SU-DHL-6 (cell line): ENCODE data around the gene CAMK2D.

Source experiments
- EZH2phosphoT487 ChIP-seq: fragments of 200-600 bp; sonication (generic), shearing (Covaris generic); conservative IDR thresholded peaks from 2 replicates; pipeline ENCODE4 v1.6.1; 2018; ENCODE audit warnings: mild to moderate bottlenecking, antibody characterized with exemption, low read length, moderate library complexity, mixed read lengths
- TF ChIP-seq, protein P1 (sequence below): fragments of 200-600 bp; sonication (generic); IDR thresholded peaks from one replicate; pipeline ENCODE4 v1.5.1; 2017; ENCODE audit warnings: antibody characterized with exemption, mild to moderate bottlenecking, low read length, moderate library complexity; ENCODE audit not compliant: insufficient read depth, poor library complexity, severe bottlenecking

DNA sequence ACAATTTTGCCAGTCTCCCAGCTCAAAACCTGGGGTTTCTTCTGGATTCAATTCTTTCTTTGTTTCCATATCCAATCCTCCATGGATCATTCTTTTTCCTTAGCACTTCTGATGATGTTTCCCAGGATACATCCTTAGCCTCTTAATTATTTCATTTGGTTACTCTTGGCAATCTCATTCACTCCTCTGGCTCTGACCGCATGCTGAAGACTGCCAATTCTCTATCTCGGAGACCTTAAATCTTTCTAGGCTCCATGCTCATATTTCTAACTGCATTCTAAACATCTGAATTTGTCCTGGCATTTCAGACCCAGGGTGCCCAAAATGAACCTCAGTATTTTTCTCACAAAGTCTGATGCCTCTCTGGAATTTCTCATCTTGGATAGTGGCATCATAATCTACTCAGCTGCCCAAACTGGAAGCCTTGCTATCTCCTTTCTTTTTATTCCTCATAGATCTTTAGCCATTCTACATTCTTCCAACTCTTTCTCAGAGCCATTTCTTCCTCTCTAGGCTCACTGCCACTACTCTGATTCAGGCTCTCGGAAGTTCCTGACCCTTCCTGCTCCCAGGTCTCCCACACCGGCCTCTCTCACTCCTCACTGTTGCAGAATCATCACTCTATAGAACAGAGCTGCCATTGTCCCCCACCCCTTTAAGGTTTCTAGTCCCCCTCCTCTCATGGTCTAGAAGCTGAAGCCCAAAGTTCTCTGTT lies 290.2 kb downstream of the CAMK2D start:
- TF ChIP-seq, protein P1, sequence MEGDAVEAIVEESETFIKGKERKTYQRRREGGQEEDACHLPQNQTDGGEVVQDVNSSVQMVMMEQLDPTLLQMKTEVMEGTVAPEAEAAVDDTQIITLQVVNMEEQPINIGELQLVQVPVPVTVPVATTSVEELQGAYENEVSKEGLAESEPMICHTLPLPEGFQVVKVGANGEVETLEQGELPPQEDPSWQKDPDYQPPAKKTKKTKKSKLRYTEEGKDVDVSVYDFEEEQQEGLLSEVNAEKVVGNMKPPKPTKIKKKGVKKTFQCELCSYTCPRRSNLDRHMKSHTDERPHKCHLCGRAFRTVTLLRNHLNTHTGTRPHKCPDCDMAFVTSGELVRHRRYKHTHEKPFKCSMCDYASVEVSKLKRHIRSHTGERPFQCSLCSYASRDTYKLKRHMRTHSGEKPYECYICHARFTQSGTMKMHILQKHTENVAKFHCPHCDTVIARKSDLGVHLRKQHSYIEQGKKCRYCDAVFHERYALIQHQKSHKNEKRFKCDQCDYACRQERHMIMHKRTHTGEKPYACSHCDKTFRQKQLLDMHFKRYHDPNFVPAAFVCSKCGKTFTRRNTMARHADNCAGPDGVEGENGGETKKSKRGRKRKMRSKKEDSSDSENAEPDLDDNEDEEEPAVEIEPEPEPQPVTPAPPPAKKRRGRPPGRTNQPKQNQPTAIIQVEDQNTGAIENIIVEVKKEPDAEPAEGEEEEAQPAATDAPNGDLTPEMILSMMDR, result no peak
- no peak for TF ChIP-seq EZH2phosphoT487
